ENCODE measurements around the gene ASB9.

- no peak for TF ChIP-seq CTCF (IDR thresholded peaks at IDR 0.05 in 8 of 11, conservative IDR thresholded peaks at IDR 0.05 in 3 of 11)
- no peak for TF ChIP-seq POLR2A (IDR thresholded peaks at IDR 0.05)
- TF ChIP-seq POLR2AphosphoS5 (IDR thresholded peaks at IDR 0.05): no peak
These were observed 34.9 kb downstream of the ASB9 start for GRCh38 chrX:15235001-15235400.
